CD4-positive, alpha-beta T cell treated with Interferon gamma for 1 hour (primary cell): ENCODE data around the gene TLR9.
"Not testable (repeated sequence)": the region's sequence is repeated elsewhere in the genome, so short reads cannot be mapped to it uniquely, and the experiment has no call there.

Experiments
- DNase-seq: peaks from one replicate; pipeline ENCODE4 v3.0.0-alpha.2; 2020

TLR9 gene

GRCh38 chr3:52191663-52192062 is 33.8 kb downstream of the TLR9 start:
- no peak for DNase-seq

- no peak for DNase-seq
Measured at GRCh38 chr3:52190294-52191074, 35.0 kb downstream of the TLR9 start.

GRCh38 chr3:52188556-52188955 is 36.9 kb downstream of the TLR9 start:
- no peak for DNase-seq

- no peak for DNase-seq
Measured at GRCh38 chr3:52186729-52187128, 38.7 kb downstream of the TLR9 start.

- no peak for DNase-seq
Measured at GRCh38 chr3:52185837-52186236, 39.6 kb downstream of the TLR9 start.

- no peak for DNase-seq
Measured at GRCh38 chr3:52185311-52185710, 40.1 kb downstream of the TLR9 start.

GRCh38 chr3:52184690-52185089 is 40.8 kb downstream of the TLR9 start:
- DNase-seq, result no peak

- no peak for DNase-seq
Measured at GRCh38 chr3:52183786-52184445, 41.5 kb downstream of the TLR9 start.

- no peak for DNase-seq
Measured at GRCh38 chr3:52182691-52183090, 42.8 kb downstream of the TLR9 start.

- peak; percentile 20 for DNase-seq
Measured at GRCh38 chr3:52182196-52182595, 43.2 kb downstream of the TLR9 start.

GRCh38 chr3:52181543-52181942 is 43.9 kb downstream of the TLR9 start:
- no peak for DNase-seq

- no peak for DNase-seq
Measured at GRCh38 chr3:52178537-52178936, 46.9 kb downstream of the TLR9 start.

- not testable (repeated sequence) for DNase-seq
Measured at GRCh38 chr3:52178126-52178525, 47.3 kb downstream of the TLR9 start.

- DNase-seq, result no peak
Measured at GRCh38 chr3:52177701-52178042, 47.8 kb downstream of the TLR9 start.

- DNase-seq, result no peak
Measured at GRCh38 chr3:52176951-52177700, 48.3 kb downstream of the TLR9 start.

GRCh38 chr3:52176180-52176752 is 49.2 kb downstream of the TLR9 start:
- DNase-seq, result no peak

- DNase-seq, result no peak
Measured at GRCh38 chr3:52175416-52176179, 49.8 kb downstream of the TLR9 start.

- peak; percentile 64 for DNase-seq
Measured at GRCh38 chr3:52174896-52175295, 50.5 kb downstream of the TLR9 start.

GRCh38 chr3:52173101-52173500 is 52.3 kb downstream of the TLR9 start:
- no peak for DNase-seq

- DNase-seq, result no peak
Measured at GRCh38 chr3:52172262-52172757, 53.1 kb downstream of the TLR9 start.

GRCh38 chr3:52171514-52172261 is 53.8 kb downstream of the TLR9 start:
- no peak for DNase-seq
